HepG2 (cell line): ENCODE results near the gene CXCL9.

Experiments used
- BHLHE40 ChIP-seq: IDR thresholded peaks from 2 replicates; pipeline ENCODE4 v1.6.1; 2011; ENCODE audit warnings: low read length, improper control_type of control experiment
- FOSL1 ChIP-seq: sonication (generic); formaldehyde crosslinking; IDR thresholded peaks from 2 replicates; pipeline ENCODE4 v1.9.0; 2021; ENCODE audit warnings: missing genetic modification reagents, borderline replicate concordance
- HDAC2 ChIP-seq: sonication (generic); formaldehyde crosslinking; IDR thresholded peaks from 2 replicates; pipeline ENCODE4 v1.4.0; 2020; ENCODE audit warnings: missing genetic modification reagents
- NFRKB ChIP-seq: fragments of 450-650 bp; IDR thresholded peaks from 2 replicates; pipeline ENCODE4 v1.6.1; 2017
- POLR2A ChIP-seq, 2 experiments: IDR thresholded peaks; 2 replicates each; pipeline ENCODE4 v1.6.1; 2011; ENCODE audit warnings: low read depth in 2 of 2, low read length in 2 of 2, mild to moderate bottlenecking in 1 of 2, moderate library complexity in 1 of 2; ENCODE audit not compliant: insufficient read depth in 1 of 2
- SALL2 ChIP-seq: sonication (generic); formaldehyde crosslinking; IDR thresholded peaks from 2 replicates; pipeline ENCODE4 v1.8.1; 2023; ENCODE audit warnings: mild to moderate bottlenecking, missing genetic modification reagents, inconsistent platforms
- ZMYM4 ChIP-seq: sonication (generic); formaldehyde crosslinking; IDR thresholded peaks from 2 replicates; pipeline ENCODE4 v1.8.1; 2023; ENCODE audit warnings: mild to moderate bottlenecking, missing genetic modification reagents
- ZNF18 ChIP-seq: sonication (generic); formaldehyde crosslinking; IDR thresholded peaks from 2 replicates; pipeline ENCODE4 v1.8.0; 2022; ENCODE audit warnings: mild to moderate bottlenecking, missing genetic modification reagents; ENCODE audit not compliant: insufficient replicate concordance
- TF ChIP-seq, protein P1 (sequence below): sonication (generic); formaldehyde crosslinking; IDR thresholded peaks from 2 replicates; pipeline ENCODE4 v1.5.0; 2020; ENCODE audit warnings: mild to moderate bottlenecking, missing genetic modification reagents, moderate library complexity
- TF ChIP-seq, protein P2 (sequence below): sonication (generic); formaldehyde crosslinking; IDR thresholded peaks from 2 replicates; pipeline ENCODE4 v1.4.0; 2020; ENCODE audit warnings: low read depth, missing genetic modification reagents
- TF ChIP-seq, protein P3 (sequence below): sonication (generic); formaldehyde crosslinking; IDR thresholded peaks from 2 replicates; pipeline ENCODE4 v1.4.0; 2020; ENCODE audit warnings: missing genetic modification reagents, borderline replicate concordance

DNA sequence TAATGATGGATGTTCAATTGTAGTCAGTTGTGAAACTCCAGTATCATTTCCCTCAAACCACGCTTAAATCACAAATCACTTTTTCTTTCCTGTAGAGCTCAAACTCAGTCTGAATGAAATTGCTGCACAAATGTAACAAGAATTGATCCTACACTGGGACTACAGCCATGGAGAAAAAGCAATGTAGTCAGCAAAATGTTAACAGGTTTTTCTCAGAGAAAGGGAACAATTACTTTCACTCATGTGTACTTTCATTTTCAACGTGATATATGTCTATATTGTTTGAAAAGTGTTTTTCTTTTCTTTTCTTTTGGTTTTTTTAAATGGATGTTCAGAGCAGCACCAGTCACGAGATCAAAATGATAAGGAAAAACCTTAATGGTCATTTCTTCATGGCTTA lies 39.2 kb downstream of the CXCL9 start:
- TF ChIP-seq, protein P1, sequence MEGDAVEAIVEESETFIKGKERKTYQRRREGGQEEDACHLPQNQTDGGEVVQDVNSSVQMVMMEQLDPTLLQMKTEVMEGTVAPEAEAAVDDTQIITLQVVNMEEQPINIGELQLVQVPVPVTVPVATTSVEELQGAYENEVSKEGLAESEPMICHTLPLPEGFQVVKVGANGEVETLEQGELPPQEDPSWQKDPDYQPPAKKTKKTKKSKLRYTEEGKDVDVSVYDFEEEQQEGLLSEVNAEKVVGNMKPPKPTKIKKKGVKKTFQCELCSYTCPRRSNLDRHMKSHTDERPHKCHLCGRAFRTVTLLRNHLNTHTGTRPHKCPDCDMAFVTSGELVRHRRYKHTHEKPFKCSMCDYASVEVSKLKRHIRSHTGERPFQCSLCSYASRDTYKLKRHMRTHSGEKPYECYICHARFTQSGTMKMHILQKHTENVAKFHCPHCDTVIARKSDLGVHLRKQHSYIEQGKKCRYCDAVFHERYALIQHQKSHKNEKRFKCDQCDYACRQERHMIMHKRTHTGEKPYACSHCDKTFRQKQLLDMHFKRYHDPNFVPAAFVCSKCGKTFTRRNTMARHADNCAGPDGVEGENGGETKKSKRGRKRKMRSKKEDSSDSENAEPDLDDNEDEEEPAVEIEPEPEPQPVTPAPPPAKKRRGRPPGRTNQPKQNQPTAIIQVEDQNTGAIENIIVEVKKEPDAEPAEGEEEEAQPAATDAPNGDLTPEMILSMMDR: no peak
- TF ChIP-seq, protein P2, sequence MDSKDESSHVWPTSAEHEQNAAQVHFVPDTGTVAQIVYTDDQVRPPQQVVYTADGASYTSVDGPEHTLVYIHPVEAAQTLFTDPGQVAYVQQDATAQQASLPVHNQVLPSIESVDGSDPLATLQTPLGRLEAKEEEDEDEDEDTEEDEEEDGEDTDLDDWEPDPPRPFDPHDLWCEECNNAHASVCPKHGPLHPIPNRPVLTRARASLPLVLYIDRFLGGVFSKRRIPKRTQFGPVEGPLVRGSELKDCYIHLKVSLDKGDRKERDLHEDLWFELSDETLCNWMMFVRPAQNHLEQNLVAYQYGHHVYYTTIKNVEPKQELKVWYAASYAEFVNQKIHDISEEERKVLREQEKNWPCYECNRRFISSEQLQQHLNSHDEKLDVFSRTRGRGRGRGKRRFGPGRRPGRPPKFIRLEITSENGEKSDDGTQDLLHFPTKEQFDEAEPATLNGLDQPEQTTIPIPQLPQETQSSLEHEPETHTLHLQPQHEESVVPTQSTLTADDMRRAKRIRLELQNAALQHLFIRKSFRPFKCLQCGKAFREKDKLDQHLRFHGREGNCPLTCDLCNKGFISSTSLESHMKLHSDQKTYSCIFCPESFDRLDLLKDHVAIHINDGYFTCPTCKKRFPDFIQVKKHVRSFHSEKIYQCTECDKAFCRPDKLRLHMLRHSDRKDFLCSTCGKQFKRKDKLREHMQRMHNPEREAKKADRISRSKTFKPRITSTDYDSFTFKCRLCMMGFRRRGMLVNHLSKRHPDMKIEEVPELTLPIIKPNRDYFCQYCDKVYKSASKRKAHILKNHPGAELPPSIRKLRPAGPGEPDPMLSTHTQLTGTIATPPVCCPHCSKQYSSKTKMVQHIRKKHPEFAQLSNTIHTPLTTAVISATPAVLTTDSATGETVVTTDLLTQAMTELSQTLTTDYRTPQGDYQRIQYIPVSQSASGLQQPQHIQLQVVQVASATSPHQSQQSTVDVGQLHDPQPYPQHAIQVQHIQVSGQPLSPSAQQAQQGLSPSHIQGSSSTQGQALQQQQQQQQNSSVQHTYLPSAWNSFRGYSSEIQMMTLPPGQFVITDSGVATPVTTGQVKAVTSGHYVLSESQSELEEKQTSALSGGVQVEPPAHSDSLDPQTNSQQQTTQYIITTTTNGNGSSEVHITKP (CRISPR knock-in tag): no peak
- TF ChIP-seq NFRKB (no peak), FOSL1 (CRISPR knock-in tag) (no peak), POLR2A (IDR thresholded peaks at IDR 0.05; ENCODE audit: insufficient read depth in 1 of 2, low read depth in 2 of 2, low read length in 2 of 2) (no peak), BHLHE40 (no peak), HDAC2 (no peak), SALL2 (CRISPR knock-in tag) (no peak), ZMYM4 (CRISPR knock-in tag) (no peak), ZNF18 (CRISPR knock-in tag) (no peak)
- TF ChIP-seq, protein P3, sequence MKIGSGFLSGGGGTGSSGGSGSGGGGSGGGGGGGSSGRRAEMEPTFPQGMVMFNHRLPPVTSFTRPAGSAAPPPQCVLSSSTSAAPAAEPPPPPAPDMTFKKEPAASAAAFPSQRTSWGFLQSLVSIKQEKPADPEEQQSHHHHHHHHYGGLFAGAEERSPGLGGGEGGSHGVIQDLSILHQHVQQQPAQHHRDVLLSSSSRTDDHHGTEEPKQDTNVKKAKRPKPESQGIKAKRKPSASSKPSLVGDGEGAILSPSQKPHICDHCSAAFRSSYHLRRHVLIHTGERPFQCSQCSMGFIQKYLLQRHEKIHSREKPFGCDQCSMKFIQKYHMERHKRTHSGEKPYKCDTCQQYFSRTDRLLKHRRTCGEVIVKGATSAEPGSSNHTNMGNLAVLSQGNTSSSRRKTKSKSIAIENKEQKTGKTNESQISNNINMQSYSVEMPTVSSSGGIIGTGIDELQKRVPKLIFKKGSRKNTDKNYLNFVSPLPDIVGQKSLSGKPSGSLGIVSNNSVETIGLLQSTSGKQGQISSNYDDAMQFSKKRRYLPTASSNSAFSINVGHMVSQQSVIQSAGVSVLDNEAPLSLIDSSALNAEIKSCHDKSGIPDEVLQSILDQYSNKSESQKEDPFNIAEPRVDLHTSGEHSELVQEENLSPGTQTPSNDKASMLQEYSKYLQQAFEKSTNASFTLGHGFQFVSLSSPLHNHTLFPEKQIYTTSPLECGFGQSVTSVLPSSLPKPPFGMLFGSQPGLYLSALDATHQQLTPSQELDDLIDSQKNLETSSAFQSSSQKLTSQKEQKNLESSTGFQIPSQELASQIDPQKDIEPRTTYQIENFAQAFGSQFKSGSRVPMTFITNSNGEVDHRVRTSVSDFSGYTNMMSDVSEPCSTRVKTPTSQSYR (CRISPR knock-in tag): no peak
